ENCODE data around the gene KL.

KL gene

DNA sequence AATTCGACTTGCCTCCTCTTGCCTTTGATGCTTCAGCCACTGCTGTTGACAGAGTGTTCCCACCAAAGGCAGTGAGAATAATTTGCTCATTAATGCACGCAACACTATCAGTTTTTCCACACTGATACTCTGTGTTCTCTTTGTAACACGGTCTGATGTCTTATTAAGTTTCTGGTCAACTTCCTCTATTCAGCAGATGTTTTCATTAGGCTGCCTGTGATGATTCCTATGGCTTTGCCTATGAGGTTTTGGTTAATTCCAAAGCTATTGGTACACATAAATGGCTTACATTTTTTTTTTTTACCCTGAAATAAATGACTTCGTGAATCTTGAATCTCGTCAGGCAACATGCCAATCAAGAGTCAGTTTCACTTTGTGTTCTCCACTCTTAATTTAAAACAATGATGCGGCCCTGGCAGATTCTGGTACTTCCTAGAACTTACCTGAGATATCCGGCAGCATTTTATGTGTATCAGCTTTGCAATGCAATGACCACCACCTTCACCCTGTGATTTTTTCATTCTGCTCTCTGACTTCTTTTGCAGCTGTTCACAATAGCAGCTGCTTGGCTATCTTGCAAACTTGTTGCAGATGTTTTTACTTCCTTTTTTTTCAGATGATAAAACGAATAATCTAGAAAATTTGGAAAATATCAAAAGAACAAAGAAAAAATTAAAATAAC, 27.5 kb upstream of the KL start:
- no peak for DNase-seq (ENCODE audit: extremely low read depth, low read depth)

DNA sequence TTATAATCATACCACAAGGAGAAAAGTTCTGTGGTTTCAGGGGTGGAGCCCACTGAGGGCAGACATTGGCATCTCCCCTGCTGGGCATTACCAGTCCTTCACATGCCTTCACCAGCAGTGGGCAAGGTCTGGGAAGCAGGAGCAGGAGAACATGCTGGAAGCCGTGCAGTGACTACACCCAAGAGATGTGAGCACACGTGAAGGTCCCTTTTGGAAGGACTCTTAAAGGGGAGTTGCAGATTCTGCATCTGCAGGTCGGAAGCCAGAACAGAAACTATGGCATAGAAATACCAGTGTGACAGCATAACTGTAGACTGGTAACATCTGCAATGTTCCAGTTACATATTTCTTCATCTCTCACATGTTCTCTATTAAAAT, 26.9 kb upstream of the KL start:
- no peak for DNase-seq (ENCODE audit: extremely low read depth, low read depth)

More for the DNA sequence above, 27.5 kb upstream of the KL start:
- TF ChIP-seq, protein P1, sequence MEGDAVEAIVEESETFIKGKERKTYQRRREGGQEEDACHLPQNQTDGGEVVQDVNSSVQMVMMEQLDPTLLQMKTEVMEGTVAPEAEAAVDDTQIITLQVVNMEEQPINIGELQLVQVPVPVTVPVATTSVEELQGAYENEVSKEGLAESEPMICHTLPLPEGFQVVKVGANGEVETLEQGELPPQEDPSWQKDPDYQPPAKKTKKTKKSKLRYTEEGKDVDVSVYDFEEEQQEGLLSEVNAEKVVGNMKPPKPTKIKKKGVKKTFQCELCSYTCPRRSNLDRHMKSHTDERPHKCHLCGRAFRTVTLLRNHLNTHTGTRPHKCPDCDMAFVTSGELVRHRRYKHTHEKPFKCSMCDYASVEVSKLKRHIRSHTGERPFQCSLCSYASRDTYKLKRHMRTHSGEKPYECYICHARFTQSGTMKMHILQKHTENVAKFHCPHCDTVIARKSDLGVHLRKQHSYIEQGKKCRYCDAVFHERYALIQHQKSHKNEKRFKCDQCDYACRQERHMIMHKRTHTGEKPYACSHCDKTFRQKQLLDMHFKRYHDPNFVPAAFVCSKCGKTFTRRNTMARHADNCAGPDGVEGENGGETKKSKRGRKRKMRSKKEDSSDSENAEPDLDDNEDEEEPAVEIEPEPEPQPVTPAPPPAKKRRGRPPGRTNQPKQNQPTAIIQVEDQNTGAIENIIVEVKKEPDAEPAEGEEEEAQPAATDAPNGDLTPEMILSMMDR (IDR thresholded peaks at IDR 0.05; ENCODE audit: low read depth, low read length): no peak

DNA sequence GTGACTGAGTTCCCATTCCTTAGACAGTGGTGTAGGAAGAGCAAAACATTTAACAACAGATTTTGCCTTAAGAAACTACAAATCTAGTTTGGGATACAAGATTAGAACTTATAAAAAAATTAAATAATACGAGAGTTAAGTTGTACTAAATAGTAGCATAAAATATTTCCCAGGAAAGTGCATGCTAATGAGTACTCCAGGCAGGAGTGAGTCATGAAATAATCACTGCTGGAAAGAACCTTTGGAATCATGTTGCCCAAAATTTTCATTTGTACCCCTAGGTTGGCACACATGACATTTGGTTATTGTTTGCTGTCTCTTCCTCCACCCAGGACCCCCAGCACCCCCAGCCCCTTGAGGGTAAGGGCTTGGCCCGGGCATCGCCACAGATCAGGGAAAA, 26.3 kb upstream of the KL start:
- TF ChIP-seq, protein P1 (IDR thresholded peaks at IDR 0.05; ENCODE audit: low read depth, low read length): no peak

More for the DNA sequence above, 26.9 kb upstream of the KL start:
- TF ChIP-seq, protein P1 (IDR thresholded peaks at IDR 0.05; ENCODE audit: low read depth, low read length): no peak

DNA sequence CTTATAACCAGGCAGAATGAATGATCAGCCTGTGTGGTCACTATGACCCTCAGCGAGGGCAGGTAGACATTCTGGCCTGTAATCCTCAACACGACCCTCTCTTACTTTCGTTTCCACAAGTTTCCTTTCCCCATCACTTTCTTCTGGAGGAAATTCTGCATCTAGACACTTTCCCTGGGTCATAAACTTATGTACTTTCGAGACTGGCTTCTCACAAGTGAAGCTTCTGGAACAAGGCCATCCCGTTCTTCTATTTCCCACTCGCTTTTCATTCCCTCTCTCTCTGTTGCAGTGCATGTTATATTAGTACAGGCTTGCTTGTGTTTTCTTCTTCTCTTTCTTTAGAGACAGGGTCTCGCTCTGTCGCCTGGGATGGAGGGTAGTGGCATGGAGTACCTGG, 23.1 kb upstream of the KL start:
- no peak for DNase-seq (ENCODE audit: extremely low read depth, low read depth)
- TF ChIP-seq, protein P1 (IDR thresholded peaks at IDR 0.05; ENCODE audit: low read depth, low read length): no peak

More for the DNA sequence above, 26.3 kb upstream of the KL start:
- no peak for DNase-seq (ENCODE audit: extremely low read depth, low read depth)

DNA sequence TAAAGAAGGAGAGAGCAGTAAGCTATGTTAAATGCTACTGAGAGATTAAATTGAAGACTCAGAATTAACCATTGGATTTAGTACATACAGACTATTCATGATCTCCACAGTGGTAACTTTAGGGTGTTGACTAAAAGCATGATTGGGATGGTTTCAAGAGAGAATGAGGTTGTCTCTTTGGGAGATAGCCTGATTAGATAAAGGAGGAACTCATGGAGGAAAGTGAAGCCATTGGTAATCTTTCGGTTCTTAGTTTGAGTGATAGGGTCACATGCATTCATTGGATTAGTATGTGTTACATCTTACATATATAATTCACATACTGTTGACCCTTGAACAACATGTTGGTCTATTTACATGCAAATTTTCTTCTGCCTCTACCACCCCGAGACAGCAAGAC, 18.8 kb upstream of the KL start:
- DNase-seq (ENCODE audit: extremely low read depth, low read depth): no peak
- TF ChIP-seq, protein P1 (IDR thresholded peaks at IDR 0.05; ENCODE audit: low read depth, low read length): no peak

DNA sequence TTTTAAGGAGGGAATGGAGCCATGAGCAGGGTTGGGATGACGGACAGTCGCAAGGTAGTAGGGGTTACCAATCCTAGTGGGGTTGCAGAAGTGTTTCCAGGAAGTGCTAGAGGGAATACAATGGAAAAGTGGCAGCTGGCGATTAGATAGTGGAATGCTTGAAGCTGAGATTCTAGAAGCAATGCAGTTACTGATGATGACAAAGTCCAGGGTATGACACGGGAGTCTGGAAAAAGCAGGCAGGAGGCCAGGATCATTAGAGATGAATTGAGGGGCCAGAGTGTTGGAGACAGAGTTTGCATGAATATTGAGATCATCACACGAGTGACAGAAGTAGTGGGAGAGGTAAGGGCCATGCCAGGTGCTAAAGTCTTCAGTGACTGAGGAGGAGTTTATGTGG, 17.3 kb upstream of the KL start:
- DNase-seq (ENCODE audit: extremely low read depth, low read depth): no peak
- TF ChIP-seq, protein P1 (IDR thresholded peaks at IDR 0.05; ENCODE audit: low read depth, low read length): no peak

DNA sequence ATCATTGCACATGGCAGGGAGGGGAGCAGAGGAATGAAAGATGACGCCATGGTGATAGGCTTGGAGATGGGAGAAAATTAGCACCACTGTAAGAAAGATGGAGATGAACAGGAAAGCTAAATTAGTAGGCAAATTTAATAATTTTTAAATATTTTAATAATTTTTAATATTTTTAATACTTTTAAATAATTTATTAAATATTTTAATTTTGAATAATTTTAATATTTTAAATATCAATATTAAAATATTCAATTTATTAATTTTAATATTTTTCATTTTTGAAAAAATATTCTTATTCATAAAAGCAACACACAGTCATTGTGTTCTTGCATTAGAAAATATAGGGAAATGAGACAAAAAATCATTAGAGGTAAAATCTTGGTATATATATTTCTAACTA, 15.9 kb upstream of the KL start:
- DNase-seq (ENCODE audit: extremely low read depth, low read depth): no peak
- TF ChIP-seq, protein P1 (IDR thresholded peaks at IDR 0.05; ENCODE audit: low read depth, low read length): no peak

Data from AG09319 (cell line).